HS-27A (cell line): ENCODE data around the gene PTPRE.

Source experiments
- DNase-seq: peaks from one replicate; pipeline ENCODE4 v3.0.0-alpha.2; 2012; ENCODE audit warnings: low read depth, missing footprints

Gene PTPRE

GRCh38 chr10:128027306-128027705 is 120.4 kb downstream of the PTPRE start:
- DNase-seq = no peak

- no peak for DNase-seq
Measured at GRCh38 chr10:128027822-128028507, 121.1 kb downstream of the PTPRE start.

- DNase-seq = no peak
Measured at GRCh38 chr10:128028508-128029289, 121.8 kb downstream of the PTPRE start.

- no peak for DNase-seq
Measured at GRCh38 chr10:128029290-128029651, 122.4 kb downstream of the PTPRE start.

- no peak for DNase-seq
Measured at GRCh38 chr10:128029731-128030369, 122.9 kb downstream of the PTPRE start.

GRCh38 chr10:128030498-128031072 is 123.7 kb downstream of the PTPRE start:
- DNase-seq = no peak

- no peak for DNase-seq
Measured at GRCh38 chr10:128031216-128031615, 124.3 kb downstream of the PTPRE start.

GRCh38 chr10:128032466-128032865 is 125.6 kb downstream of the PTPRE start:
- no peak for DNase-seq

- DNase-seq = no peak
Measured at GRCh38 chr10:128035557-128035973, 128.7 kb downstream of the PTPRE start.

- no peak for DNase-seq
Measured at GRCh38 chr10:128036011-128036615, 129.2 kb downstream of the PTPRE start.

GRCh38 chr10:128036746-128037543 is 130.0 kb downstream of the PTPRE start:
- no peak for DNase-seq

- DNase-seq = no peak
Measured at GRCh38 chr10:128040096-128040495, 133.2 kb downstream of the PTPRE start.

- no peak for DNase-seq
Measured at GRCh38 chr10:128040681-128041080, 133.8 kb downstream of the PTPRE start.

- DNase-seq = no peak
Measured at GRCh38 chr10:128042131-128042610, 135.3 kb downstream of the PTPRE start.

- no peak for DNase-seq
Measured at GRCh38 chr10:128043259-128044045, 136.5 kb downstream of the PTPRE start.

- no peak for DNase-seq
Measured at GRCh38 chr10:128044186-128044585, 137.3 kb downstream of the PTPRE start.

- DNase-seq = no peak
Measured at GRCh38 chr10:128044961-128045832, 138.3 kb downstream of the PTPRE start.

- no peak for DNase-seq
Measured at GRCh38 chr10:128045833-128046120, 138.9 kb downstream of the PTPRE start.

- no peak for DNase-seq
Measured at GRCh38 chr10:128046156-128046952, 139.5 kb downstream of the PTPRE start.
